ENCODE results near the gene UMODL1.

Gene UMODL1

DNA sequence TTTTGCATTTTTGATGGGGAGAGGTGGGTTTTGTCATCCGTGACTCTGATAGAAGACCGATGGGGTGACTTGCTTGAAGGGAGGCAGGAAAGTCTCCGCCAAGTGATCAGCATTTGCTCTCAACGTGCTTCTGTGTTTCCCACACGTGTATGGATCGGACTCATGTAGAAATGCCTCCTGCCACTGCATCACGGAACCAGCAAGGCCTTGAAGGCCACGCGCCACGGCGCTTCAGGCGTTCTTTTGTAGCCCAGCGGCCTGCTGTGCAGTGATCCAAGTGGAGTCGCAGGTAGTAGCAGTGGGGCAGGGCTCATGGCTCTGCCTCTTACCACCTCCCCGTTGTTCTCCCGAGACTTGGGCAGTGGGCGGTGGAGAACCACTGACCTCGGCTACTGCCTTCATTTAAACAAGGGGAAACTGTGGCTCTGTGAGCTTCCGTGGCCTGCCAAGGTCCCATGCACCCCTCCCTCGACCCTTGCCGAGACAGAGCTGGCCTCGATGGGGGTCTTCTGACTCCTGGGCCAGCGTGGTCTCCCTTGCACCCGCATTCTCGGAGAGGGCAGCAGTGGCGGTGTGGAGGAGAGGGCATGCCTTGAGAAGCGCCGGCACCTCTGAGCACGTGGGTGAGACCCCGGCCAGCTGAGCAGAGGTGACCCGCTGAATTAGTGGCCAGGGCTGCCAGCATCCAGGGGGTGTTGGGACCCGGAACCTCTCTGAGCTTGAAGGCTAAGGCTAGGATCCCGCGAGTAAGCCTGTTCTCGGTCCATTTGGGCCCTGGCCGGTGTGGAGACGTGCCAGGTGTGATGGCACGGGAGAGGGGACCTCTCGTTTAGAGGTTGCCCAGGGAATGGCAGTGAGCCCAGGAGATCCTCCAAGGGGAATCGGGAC is 101.7 kb downstream of the UMODL1 start:
- TF ChIP-seq TEAD4 (IDR thresholded peaks at IDR 0.05) (no peak), CREB1 (IDR thresholded peaks at IDR 0.05; ENCODE audit: low read depth) (no peak), EGR1 (IDR thresholded peaks at IDR 0.05) (no peak), RAD21 (IDR thresholded peaks at IDR 0.05; ENCODE audit: low read depth) (no peak), ZBTB7A (IDR thresholded peaks at IDR 0.05; ENCODE audit: low read depth) (no peak), NFIC (IDR thresholded peaks at IDR 0.05) (no peak)
- TF ChIP-seq, protein P1, sequence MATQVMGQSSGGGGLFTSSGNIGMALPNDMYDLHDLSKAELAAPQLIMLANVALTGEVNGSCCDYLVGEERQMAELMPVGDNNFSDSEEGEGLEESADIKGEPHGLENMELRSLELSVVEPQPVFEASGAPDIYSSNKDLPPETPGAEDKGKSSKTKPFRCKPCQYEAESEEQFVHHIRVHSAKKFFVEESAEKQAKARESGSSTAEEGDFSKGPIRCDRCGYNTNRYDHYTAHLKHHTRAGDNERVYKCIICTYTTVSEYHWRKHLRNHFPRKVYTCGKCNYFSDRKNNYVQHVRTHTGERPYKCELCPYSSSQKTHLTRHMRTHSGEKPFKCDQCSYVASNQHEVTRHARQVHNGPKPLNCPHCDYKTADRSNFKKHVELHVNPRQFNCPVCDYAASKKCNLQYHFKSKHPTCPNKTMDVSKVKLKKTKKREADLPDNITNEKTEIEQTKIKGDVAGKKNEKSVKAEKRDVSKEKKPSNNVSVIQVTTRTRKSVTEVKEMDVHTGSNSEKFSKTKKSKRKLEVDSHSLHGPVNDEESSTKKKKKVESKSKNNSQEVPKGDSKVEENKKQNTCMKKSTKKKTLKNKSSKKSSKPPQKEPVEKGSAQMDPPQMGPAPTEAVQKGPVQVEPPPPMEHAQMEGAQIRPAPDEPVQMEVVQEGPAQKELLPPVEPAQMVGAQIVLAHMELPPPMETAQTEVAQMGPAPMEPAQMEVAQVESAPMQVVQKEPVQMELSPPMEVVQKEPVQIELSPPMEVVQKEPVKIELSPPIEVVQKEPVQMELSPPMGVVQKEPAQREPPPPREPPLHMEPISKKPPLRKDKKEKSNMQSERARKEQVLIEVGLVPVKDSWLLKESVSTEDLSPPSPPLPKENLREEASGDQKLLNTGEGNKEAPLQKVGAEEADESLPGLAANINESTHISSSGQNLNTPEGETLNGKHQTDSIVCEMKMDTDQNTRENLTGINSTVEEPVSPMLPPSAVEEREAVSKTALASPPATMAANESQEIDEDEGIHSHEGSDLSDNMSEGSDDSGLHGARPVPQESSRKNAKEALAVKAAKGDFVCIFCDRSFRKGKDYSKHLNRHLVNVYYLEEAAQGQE (IDR thresholded peaks at IDR 0.05; ENCODE audit: low read depth): no peak
- TF ChIP-seq, protein P2, sequence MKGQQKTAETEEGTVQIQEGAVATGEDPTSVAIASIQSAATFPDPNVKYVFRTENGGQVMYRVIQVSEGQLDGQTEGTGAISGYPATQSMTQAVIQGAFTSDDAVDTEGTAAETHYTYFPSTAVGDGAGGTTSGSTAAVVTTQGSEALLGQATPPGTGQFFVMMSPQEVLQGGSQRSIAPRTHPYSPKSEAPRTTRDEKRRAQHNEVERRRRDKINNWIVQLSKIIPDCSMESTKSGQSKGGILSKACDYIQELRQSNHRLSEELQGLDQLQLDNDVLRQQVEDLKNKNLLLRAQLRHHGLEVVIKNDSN (IDR thresholded peaks at IDR 0.05): no peak

GRCh38 chr21:42174173-42174572 is 103.1 kb downstream of the UMODL1 start:
- TF ChIP-seq FOXM1 (IDR thresholded peaks at IDR 0.05; ENCODE audit: borderline replicate concordance, low read depth) (no peak), TAF1 (IDR thresholded peaks at IDR 0.05; ENCODE audit: low read depth) (no peak), ZBTB7A (IDR thresholded peaks at IDR 0.05; ENCODE audit: low read depth) (no peak), MAX (IDR thresholded peaks at IDR 0.05) (no peak)
- TF ChIP-seq, protein P2 (IDR thresholded peaks at IDR 0.05): peak; percentile 53; the same call in 1 of the 2 replicates
- TF ChIP-seq, protein P1 (IDR thresholded peaks at IDR 0.05; ENCODE audit: low read depth): no peak

DNA sequence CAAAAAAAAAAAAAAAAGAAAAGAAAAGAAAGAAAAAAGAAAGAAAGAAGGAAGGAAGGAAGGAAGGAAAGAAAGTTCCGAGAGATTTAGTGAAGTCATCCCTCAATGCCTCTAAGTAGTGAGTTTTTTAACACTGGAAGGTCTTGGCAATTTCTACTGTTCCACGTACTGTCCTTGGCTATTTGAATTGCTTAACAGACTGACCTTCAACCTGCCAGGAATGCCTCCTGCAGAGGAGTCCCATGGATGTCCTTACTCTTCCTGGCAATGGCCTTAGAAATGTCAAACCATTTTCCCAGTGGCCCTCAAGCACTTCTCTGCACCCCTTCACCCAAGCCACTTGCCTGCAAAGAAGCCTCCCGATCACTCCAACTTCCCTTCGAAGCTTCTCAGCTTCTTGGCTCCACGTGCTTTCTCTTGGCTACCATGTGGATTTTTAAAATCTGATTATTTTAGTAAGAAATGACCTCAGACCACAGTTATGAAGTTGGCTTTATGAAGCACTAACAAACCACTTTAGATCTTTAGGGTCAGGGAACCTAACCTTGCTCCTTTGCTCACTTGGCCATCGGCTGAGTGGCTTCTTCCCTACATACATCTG is 104.1 kb downstream of the UMODL1 start:
- TF ChIP-seq EP300 (IDR thresholded peaks at IDR 0.05; ENCODE audit: borderline replicate concordance) (no peak), YY1 (IDR thresholded peaks at IDR 0.05; ENCODE audit: low read depth) (no peak), CREB1 (IDR thresholded peaks at IDR 0.05; ENCODE audit: low read depth) (no peak), CEBPB (IDR thresholded peaks at IDR 0.05) (no peak), TEAD4 (IDR thresholded peaks at IDR 0.05) (no peak), TCF12 (IDR thresholded peaks at IDR 0.05; ENCODE audit: low read depth) (no peak), EGR1 (IDR thresholded peaks at IDR 0.05) (no peak), MAX (IDR thresholded peaks at IDR 0.05) (no peak), RAD21 (IDR thresholded peaks at IDR 0.05; ENCODE audit: low read depth) (no peak), NFIC (IDR thresholded peaks at IDR 0.05) (no peak), TAF1 (IDR thresholded peaks at IDR 0.05; ENCODE audit: low read depth) (no peak), FOXM1 (IDR thresholded peaks at IDR 0.05; ENCODE audit: borderline replicate concordance, low read depth) (no peak)
- TF ChIP-seq, protein P2 (IDR thresholded peaks at IDR 0.05): no peak
- TF ChIP-seq, protein P1 (IDR thresholded peaks at IDR 0.05; ENCODE audit: low read depth): no peak

GRCh38 chr21:42176859-42177258 is 105.7 kb downstream of the UMODL1 start:
- TF ChIP-seq CEBPB (IDR thresholded peaks at IDR 0.05) (no peak), CREB1 (IDR thresholded peaks at IDR 0.05; ENCODE audit: low read depth) (no peak), YY1 (IDR thresholded peaks at IDR 0.05; ENCODE audit: low read depth) (no peak), NFIC (IDR thresholded peaks at IDR 0.05) (no peak), EP300 (IDR thresholded peaks at IDR 0.05; ENCODE audit: borderline replicate concordance) (no peak), TAF1 (IDR thresholded peaks at IDR 0.05; ENCODE audit: low read depth) (no peak)
- TF ChIP-seq, protein P1 (IDR thresholded peaks at IDR 0.05; ENCODE audit: low read depth): no peak
- TF ChIP-seq, protein P2 (IDR thresholded peaks at IDR 0.05): no peak
